AG09319 (cell line): ENCODE measurements around the gene ERC2.

Source experiments
- DNase-seq: peaks from one replicate; pipeline ENCODE4 v3.0.0-alpha.2; 2010; ENCODE audit warnings: low read depth; ENCODE audit errors: extremely low read depth
- TF ChIP-seq, protein P1 (sequence below): IDR thresholded peaks from 2 replicates; pipeline ENCODE4 v1.5.1; 2011; ENCODE audit warnings: low read depth, mild to moderate bottlenecking, inconsistent platforms, low read length, moderate library complexity

Gene ERC2

GRCh38 chr3:55717481-55717880 lies 750.8 kb downstream of the ERC2 start:
- TF ChIP-seq, protein P1, sequence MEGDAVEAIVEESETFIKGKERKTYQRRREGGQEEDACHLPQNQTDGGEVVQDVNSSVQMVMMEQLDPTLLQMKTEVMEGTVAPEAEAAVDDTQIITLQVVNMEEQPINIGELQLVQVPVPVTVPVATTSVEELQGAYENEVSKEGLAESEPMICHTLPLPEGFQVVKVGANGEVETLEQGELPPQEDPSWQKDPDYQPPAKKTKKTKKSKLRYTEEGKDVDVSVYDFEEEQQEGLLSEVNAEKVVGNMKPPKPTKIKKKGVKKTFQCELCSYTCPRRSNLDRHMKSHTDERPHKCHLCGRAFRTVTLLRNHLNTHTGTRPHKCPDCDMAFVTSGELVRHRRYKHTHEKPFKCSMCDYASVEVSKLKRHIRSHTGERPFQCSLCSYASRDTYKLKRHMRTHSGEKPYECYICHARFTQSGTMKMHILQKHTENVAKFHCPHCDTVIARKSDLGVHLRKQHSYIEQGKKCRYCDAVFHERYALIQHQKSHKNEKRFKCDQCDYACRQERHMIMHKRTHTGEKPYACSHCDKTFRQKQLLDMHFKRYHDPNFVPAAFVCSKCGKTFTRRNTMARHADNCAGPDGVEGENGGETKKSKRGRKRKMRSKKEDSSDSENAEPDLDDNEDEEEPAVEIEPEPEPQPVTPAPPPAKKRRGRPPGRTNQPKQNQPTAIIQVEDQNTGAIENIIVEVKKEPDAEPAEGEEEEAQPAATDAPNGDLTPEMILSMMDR, result no peak
- no peak for DNase-seq

- DNase-seq, result no peak
- TF ChIP-seq, protein P1, result no peak
Measured at GRCh38 chr3:55716611-55717225, 751.5 kb downstream of the ERC2 start.

DNA sequence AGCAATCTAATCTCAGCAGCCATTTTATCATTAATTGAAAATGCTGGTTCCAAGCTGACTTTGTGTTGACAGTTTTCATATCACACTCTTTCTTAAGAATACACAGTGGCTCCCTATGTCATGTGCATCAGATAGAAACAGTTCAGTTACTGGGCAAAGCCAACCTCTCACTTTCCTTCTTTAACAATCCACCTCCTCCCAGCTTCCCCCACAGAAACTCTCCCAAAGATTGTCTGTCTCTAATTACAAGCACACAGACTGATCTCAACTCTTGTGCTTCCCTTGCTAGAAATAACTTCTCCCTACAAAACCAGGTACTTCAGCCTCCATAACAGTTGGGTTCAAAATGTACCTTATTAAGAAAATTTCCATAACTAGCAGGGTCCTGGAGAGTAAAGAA lies 752.2 kb downstream of the ERC2 start:
- TF ChIP-seq, protein P1, result no peak
- DNase-seq, result no peak

DNA sequence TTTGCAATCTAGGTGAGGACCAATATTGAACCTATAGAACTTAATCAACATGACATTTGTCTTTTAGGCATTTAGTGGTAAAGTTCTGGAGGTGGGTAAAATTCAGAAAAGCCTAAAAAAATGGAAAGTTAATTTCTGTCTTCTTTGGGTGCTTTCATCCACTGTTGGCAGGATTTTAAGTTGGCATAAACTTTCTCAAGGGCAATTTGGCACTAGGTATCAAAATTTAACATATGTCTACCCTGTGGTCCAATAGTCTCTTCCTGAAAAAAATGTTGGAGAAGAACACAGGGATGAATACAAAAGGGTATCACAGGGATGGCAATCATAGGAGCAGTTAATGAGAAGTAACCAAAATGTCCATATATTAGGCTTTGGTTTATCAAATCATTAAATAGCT lies 754.2 kb downstream of the ERC2 start:
- TF ChIP-seq, protein P1, result no peak
- DNase-seq, result no peak

DNA sequence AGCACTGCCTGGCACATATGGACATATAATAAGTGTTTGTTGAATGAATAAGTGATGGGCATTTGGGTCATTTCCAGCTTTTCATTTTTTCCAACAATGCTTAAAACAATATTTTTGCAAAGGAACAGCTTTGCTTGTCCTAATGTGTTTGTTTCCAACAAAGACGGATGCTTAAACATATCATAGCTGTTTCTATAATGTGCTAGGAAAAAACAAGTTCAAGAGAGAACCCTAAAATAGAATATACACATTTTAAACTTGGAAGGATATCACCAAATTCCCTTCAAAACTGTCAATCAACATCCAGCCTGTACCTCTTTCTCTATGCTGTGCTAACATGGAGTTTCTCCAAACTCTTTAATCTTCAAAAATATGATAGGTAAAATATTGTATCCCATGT lies 756.6 kb downstream of the ERC2 start:
- TF ChIP-seq, protein P1, result no peak
- DNase-seq, result no peak

- TF ChIP-seq, protein P1, result no peak
- no peak for DNase-seq
Measured at GRCh38 chr3:55709411-55710012, 758.8 kb downstream of the ERC2 start.

DNA sequence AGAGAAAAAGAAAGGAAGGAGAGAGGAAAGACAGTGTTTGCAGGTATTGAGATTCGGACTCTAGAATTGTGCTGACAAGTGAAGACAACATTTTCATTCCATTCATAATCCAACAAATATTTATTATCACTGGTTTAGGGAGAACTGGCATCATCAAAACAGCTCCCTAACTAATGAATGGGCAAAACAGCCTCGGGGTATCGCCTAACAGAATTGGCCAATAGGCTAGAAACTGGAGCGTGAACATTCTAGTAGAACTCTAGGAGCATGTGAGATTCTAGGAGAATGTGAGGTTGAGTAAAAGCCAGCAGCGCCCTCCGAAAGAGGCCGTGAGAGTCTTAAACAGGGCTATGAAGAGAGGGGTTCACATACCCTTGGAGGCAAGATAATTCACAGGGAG lies 759.3 kb downstream of the ERC2 start:
- no peak for DNase-seq
- TF ChIP-seq, protein P1, result no peak
